Neural progenitor cell (in vitro differentiated cells): ENCODE data around the gene NHP2. TPM values are rescaled to one million over a fixed set of nuclear protein-coding genes. Genes with fewer than 3 reads are reported as not detected.

Experiments used
- DNase-seq: peaks from one replicate; pipeline ENCODE4 v3.0.0-alpha.2; 2016; ENCODE audit warnings: low spot score
- H2AFZ ChIP-seq: fragments of 200-600 bp; sonication (generic); replicated peaks from 2 replicates; pipeline ENCODE4 v1.6.1; 2016; ENCODE audit warnings: antibody characterized with exemption
- H3F3A ChIP-seq: fragments of 200-600 bp; sonication (generic); 2 replicates; pipeline ENCODE4 v1.6.1; 2016; ENCODE audit warnings: antibody characterized with exemption, low read depth
- H3K27ac ChIP-seq: fragments of 200-600 bp; sonication (generic); 2 replicates; pipeline ENCODE4 v1.5.1; 2016; ENCODE audit warnings: mild to moderate bottlenecking
- H3K27me3 ChIP-seq: fragments of 200-600 bp; sonication (generic); 2 replicates; pipeline ENCODE4 v1.6.1; 2016; ENCODE audit warnings: mild to moderate bottlenecking, moderate library complexity
- H3K36me3 ChIP-seq: fragments of 200-600 bp; sonication (generic); 2 replicates; pipeline ENCODE4 v1.5.1; 2016
- H3K4me1 ChIP-seq: fragments of 200-600 bp; sonication (generic); 2 replicates; pipeline ENCODE4 v1.6.1; 2016; ENCODE audit warnings: mixed run types
- H3K4me2 ChIP-seq: fragments of 200-600 bp; sonication (generic); 2 replicates; pipeline ENCODE4 v1.6.1; 2016
- H3K4me3 ChIP-seq: fragments of 200-600 bp; sonication (generic); 2 replicates; pipeline ENCODE4 v1.5.1; 2016
- H3K79me2 ChIP-seq: fragments of 200-600 bp; sonication (generic); 2 replicates; pipeline ENCODE4 v1.6.1; 2016; ENCODE audit warnings: low read depth
- H3K9ac ChIP-seq: fragments of 200-600 bp; sonication (generic); 2 replicates; pipeline ENCODE4 v1.6.1; 2016
- H3K9me3 ChIP-seq: fragments of 200-600 bp; sonication (generic); 2 replicates; pipeline ENCODE4 v1.5.1; 2016; ENCODE audit warnings: low read depth
- H4K20me1 ChIP-seq: fragments of 200-600 bp; sonication (generic); 2 replicates; pipeline ENCODE4 v1.6.1; 2016; ENCODE audit warnings: low read depth
- H3K27ac Mint-ChIP-seq: 3 replicates; pipeline ENCODE4 v1.8.0; 2021; ENCODE audit warnings: mixed read lengths
- H3K27me3 Mint-ChIP-seq: 2 replicates; pipeline ENCODE4 v1.8.0; 2022; ENCODE audit warnings: low read depth, mild to moderate bottlenecking, inconsistent platforms, moderate library complexity, mixed read lengths; ENCODE audit not compliant: insufficient read depth
- H3K36me3 Mint-ChIP-seq: 3 replicates; pipeline ENCODE4 v1.8.0; 2021; ENCODE audit warnings: mixed read lengths
- H3K4me1 Mint-ChIP-seq: 3 replicates; pipeline ENCODE4 v1.8.0; 2021; ENCODE audit warnings: mixed read lengths
- H3K4me3 Mint-ChIP-seq: 3 replicates; pipeline ENCODE4 v1.8.0; 2021; ENCODE audit warnings: mild to moderate bottlenecking, moderate library complexity, mixed read lengths
- H3K9me3 Mint-ChIP-seq: 3 replicates; pipeline ENCODE4 v1.8.0; 2020; ENCODE audit warnings: mixed read lengths
- CTCF ChIP-seq: fragments of 200-600 bp; sonication (generic); IDR thresholded peaks from 2 replicates; pipeline ENCODE4 v1.5.1; 2017; ENCODE audit warnings: antibody characterized with exemption, mild to moderate bottlenecking
- EZH2 ChIP-seq: fragments of 200-600 bp; sonication (generic); IDR thresholded peaks from 2 replicates; pipeline ENCODE4 v1.6.1; 2017; ENCODE audit warnings: antibody characterized with exemption, mild to moderate bottlenecking, moderate library complexity
- EZH2phosphoT487 ChIP-seq: fragments of 200-600 bp; sonication (generic); IDR thresholded peaks from 2 replicates; pipeline ENCODE4 v1.6.1; 2017; ENCODE audit warnings: antibody characterized with exemption
- total RNA-seq: library from RNA; depleted of rRNA; stranded (reverse); fragments of >200 nt; gene quantifications from 2 replicates; pipeline ENCODE4 v1.2.3, GENCODE V29; 2015; ENCODE audit warnings: low replicate concordance

Gene NHP2
- total RNA-seq, 1 donor from 2014 or later = 357 TPM

DNA sequence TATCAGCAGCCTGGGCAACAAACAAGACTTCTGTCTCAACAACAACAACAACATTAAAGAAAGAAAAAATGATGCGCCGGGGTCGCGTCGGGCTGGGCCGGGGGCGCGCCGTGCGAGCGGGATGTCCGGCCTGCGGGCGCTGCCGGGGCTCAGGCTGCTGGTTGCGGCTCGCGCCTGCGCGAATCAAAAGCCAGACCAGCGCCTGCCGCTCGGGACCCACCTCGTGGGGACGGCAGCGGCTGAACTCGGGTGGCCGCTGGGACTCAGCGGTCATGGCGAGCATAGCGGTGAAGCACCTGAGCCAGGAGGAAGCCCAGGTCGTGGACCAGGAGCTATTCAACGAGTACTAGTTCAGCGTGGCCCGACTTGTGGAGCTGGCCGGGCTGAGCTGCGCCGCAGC is 11.9 kb upstream of the NHP2 start:
- H3K27me3 Mint-ChIP-seq = peaks cover 8% of the 10 kb centered on the region
- H3K4me3 Mint-ChIP-seq = no peak overlapping the region
- TF ChIP-seq EZH2 = no peak
- no peak for TF ChIP-seq CTCF
- TF ChIP-seq EZH2phosphoT487 = no peak

DNA sequence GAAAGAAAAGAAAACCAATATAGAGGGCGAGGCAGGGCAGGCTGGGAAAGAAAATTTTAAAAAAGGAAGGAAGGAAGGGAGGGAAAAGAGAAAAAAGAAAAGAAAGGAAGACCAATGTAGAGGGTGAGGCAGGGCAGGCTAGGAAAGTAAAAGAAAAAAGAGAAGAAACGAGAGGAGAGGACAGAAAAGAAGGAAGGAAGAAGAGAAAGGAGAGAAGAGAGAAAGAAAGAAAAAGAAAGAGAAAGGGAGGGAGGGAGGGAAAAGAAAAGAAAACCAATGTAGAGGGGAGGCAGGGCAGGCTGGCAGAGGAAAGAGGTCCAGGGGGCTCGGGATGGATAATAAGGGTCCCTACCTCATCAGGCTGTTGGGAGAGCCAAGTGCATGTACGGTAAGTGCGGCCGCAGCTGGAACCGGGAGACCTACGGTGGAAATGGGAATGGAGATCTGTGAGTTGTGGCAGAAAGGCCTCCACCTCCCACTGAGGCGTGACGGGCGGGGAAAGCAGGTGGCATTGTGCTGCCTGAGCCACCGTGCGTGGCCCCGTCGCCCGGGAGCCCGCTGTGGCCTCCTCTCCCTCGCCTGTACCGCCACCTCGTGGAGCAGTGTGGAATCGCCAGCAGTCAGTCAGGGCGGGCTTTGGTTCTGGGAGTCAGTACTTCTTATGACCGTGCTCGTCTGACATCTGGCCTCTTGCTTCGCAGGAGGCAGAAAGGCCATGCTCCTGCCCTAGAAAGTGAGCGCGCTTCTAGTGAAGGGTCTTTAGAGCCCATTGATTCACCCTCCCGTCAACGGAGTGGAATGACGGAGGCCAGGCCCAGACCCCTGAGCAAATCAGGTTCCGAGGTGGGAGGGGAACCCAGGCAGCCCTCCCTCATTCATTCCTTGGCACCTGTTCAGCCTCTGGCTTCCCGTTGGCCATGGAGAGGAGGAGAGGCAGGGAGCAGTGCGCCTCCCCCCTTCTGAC is 10.4 kb upstream of the NHP2 start:
- H3K4me1 Mint-ChIP-seq = peaks cover 12% of the 10 kb centered on the region
- H3K27ac Mint-ChIP-seq = peak overlapping the region; percentile 83
- H4K20me1 ChIP-seq = no peaks in the 10 kb centered on the region
- H3K36me3 Mint-ChIP-seq = no peaks in the 10 kb centered on the region
- no peak overlapping the region for H3K27ac ChIP-seq
- H3K36me3 ChIP-seq = no peaks in the 10 kb centered on the region
- no peaks in the 10 kb centered on the region for H3K9me3 Mint-ChIP-seq
- H3K4me1 ChIP-seq = no peaks in the 10 kb centered on the region
- H3K27me3 Mint-ChIP-seq = peaks cover 7% of the 10 kb centered on the region
- peak overlapping the region; percentile 21 for H3K4me3 ChIP-seq
- no peak for TF ChIP-seq EZH2phosphoT487
- no peak for TF ChIP-seq EZH2
- peak; percentile 98 for TF ChIP-seq CTCF
- H3K27me3 ChIP-seq = peaks cover 18% of the 10 kb centered on the region
- H3K4me3 Mint-ChIP-seq = peak overlapping the region; percentile 19
- H2AFZ ChIP-seq = peak overlapping the region; percentile 71
- peak overlapping the region; percentile 69 for H3K4me2 ChIP-seq
- peak; percentile 90 for DNase-seq
- no peaks in the 10 kb centered on the region for H3K79me2 ChIP-seq
- H3K9ac ChIP-seq = no peak overlapping the region
- H3F3A ChIP-seq = no peaks in the 10 kb centered on the region
- no peaks in the 10 kb centered on the region for H3K9me3 ChIP-seq

More for the DNA sequence above, 11.9 kb upstream of the NHP2 start:
- Histone ChIP-seq H2AFZ (no peak overlapping the region), H3K27ac (no peak overlapping the region), H4K20me1 (no peaks in the 10 kb centered on the region), H3K9ac (no peak overlapping the region), H3K36me3 (no peaks in the 10 kb centered on the region), H3K27me3 (peaks cover 18% of the 10 kb centered on the region), H3K9me3 (no peaks in the 10 kb centered on the region), H3K79me2 (no peaks in the 10 kb centered on the region), H3K4me2 (no peak overlapping the region), H3F3A (no peaks in the 10 kb centered on the region), H3K4me1 (no peaks in the 10 kb centered on the region), H3K4me3 (no peak overlapping the region)
- H3K27ac Mint-ChIP-seq = no peak overlapping the region
- H3K4me1 Mint-ChIP-seq = peaks cover 16% of the 10 kb centered on the region
- H3K36me3 Mint-ChIP-seq = no peaks in the 10 kb centered on the region
- DNase-seq = no peak
- no peaks in the 10 kb centered on the region for H3K9me3 Mint-ChIP-seq

DNA sequence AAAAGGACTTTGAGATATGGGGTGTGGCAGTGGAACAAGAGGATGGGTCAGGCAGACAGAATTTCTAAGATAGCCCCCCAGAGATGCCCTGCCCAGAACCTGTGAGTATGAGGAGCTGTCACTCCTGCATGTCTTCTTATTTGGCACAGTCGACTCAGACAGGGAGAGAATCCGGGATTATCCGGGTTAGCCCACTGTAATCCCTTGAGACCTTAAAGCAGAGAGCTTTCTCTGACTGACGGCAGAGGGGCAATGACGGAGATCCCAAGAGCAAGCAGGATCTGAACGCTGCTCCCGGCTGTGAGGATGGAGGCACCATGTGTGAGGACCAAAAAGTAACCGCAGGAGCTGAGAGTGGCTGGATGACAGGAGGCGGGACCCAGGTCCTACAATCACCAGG is 8.8 kb upstream of the NHP2 start:
- Mint-ChIP-seq H3K27me3 (peaks cover 7% of the 10 kb centered on the region), H3K36me3 (no peaks in the 10 kb centered on the region), H3K27ac (no peak overlapping the region), H3K4me3 (no peak overlapping the region), H3K9me3 (no peaks in the 10 kb centered on the region), H3K4me1 (peaks cover 12% of the 10 kb centered on the region)
- H3K9ac ChIP-seq = no peak overlapping the region
- TF ChIP-seq EZH2phosphoT487 = no peak
- TF ChIP-seq EZH2 = no peak
- TF ChIP-seq CTCF = no peak
- H2AFZ ChIP-seq = no peak overlapping the region
- no peaks in the 10 kb centered on the region for H3K9me3 ChIP-seq
- DNase-seq = no peak
- H3K36me3 ChIP-seq = no peaks in the 10 kb centered on the region
- no peak overlapping the region for H3K4me3 ChIP-seq
- peaks cover 18% of the 10 kb centered on the region for H3K27me3 ChIP-seq
- no peak overlapping the region for H3K4me2 ChIP-seq
- no peaks in the 10 kb centered on the region for H3K4me1 ChIP-seq
- no peaks in the 10 kb centered on the region for H3F3A ChIP-seq
- H3K79me2 ChIP-seq = no peaks in the 10 kb centered on the region
- H4K20me1 ChIP-seq = no peaks in the 10 kb centered on the region
- H3K27ac ChIP-seq = no peak overlapping the region
